GM12872 (cell line): ENCODE data around the gene NYAP2.

Source experiments
- TF ChIP-seq, protein P1 (sequence below): IDR thresholded peaks from 3 replicates; pipeline ENCODE4 v1.5.1; 2011; ENCODE audit warnings: low read depth, mild to moderate bottlenecking, low read length, moderate library complexity; ENCODE audit not compliant: insufficient read depth

Gene NYAP2

DNA sequence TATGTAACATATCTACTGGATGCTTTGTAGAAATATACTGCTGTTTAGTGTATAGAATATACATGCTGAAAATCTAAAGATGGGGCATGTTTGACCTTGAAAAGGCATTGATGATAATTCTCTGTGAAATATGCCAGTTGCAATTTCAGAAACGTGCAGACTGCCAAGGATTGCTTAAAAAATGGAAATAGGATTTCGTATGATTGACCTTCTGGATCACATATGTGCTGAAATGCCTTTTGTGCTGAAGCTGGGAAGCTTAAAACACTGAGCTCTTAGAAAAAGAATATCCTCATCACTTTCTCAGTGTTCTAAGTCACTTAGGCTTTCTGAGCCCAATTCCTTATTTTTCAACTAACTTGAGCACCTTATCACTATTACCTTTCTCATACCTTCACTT lies 14.3 kb downstream of the NYAP2 start:
- TF ChIP-seq, protein P1, sequence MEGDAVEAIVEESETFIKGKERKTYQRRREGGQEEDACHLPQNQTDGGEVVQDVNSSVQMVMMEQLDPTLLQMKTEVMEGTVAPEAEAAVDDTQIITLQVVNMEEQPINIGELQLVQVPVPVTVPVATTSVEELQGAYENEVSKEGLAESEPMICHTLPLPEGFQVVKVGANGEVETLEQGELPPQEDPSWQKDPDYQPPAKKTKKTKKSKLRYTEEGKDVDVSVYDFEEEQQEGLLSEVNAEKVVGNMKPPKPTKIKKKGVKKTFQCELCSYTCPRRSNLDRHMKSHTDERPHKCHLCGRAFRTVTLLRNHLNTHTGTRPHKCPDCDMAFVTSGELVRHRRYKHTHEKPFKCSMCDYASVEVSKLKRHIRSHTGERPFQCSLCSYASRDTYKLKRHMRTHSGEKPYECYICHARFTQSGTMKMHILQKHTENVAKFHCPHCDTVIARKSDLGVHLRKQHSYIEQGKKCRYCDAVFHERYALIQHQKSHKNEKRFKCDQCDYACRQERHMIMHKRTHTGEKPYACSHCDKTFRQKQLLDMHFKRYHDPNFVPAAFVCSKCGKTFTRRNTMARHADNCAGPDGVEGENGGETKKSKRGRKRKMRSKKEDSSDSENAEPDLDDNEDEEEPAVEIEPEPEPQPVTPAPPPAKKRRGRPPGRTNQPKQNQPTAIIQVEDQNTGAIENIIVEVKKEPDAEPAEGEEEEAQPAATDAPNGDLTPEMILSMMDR = no peak

DNA sequence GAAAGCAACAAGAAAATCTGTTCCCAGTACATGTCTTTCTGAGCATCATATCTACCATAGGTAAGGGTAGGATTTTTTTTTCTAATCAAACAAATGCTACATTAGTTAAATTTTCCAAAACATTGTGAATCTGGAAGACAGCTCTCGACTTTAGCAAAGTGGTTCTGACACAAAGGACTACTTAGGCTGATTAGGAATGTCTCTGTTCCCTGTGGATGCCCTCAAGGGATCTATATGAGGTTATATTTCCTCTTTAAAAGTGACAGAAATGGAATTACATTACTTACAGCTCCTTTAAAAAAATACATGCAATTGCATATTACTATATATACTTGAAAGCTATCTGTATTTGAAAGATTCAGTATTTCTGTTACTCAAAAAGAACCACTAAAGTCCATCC lies 15.4 kb downstream of the NYAP2 start:
- TF ChIP-seq, protein P1 = no peak

DNA sequence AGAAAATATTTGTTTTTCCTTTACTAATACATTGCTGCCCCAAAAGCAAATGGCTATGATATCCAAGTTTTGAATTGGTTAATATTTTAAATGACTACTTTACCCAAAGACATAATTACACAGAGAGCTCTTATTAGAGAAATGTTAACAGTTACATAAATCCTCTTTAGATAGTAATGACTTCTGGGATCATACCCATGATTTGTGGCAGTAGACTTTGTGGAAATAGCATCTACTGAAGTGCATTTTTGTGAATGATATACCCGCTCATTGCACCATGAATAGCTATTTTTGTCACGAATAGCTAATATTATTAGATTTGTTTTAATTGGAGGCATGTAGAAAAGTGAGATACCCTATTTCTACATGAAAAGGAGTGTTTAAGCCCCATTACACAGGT lies 15.8 kb downstream of the NYAP2 start:
- TF ChIP-seq, protein P1 = no peak

DNA sequence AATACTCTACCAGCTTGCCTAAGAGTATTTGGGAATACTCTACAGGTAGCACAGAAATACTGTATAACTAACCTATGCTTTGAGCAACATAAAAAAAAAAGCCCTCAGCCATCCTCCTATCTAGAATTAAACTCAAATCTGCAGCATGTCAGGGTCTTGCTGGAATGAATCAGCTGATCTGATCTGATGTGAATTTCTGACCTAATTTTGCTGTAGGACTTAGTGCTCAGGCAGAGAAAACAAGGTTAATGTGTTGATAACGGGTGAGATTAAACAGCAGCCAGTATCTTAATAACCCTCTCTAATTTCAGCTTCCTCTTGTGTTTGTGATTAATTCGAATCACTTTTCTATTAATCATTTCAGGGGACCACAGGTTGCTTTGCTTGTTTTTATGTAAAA lies 16.3 kb downstream of the NYAP2 start:
- TF ChIP-seq, protein P1 = no peak

DNA sequence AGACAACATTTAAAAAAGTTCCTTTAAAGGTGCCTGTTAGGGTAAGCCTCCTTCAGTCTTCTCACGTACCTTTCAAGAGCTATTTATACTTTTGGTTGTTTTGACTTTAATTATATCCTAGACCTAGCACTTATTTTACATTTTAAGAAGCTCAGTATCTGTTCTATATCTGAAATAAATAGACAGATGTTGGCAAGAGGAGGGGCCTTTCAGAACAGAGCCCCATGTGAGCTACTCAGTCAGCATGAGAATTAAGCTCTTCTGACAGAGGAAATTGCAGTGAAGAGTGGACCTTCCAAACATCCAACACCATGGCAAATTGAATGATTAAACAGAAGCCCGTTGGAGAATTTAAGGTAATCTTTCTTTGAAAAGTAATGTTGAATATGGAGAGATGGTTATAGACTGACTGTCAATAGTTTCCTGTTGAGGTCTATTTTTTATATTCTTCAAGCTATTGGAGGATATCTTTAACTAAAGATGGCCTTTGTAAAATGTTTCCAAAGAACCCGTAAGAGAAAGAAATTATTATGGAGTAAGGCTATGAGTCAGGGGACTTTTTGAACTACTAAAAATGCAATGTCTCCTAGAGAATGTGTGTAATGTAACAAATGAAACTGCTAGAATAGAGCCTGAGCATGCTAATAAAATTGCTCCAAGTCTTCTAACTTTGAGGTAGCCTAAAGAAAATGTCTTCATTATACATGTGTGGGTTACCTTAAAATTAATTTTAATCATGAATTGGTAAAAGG lies 17.3 kb downstream of the NYAP2 start:
- TF ChIP-seq, protein P1 = no peak

DNA sequence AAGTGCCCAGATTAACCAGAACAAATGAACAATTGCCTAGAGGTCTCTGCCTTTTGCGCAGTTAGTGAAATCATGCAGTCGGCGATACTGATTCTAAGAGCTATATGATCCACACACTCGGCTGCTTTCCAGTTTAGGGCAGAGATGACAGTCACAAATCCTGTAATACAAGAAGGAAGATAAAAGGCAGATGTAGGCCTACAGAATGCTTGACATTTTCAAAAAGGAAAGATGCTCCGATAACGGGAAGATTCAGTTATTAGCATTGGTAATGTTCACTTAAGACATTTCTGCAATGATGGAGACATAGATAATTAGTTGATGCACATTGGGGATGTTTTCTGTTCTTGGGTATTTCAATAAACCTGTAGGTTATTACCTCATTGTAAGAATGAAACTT lies 19.5 kb downstream of the NYAP2 start:
- TF ChIP-seq, protein P1 = no peak

DNA sequence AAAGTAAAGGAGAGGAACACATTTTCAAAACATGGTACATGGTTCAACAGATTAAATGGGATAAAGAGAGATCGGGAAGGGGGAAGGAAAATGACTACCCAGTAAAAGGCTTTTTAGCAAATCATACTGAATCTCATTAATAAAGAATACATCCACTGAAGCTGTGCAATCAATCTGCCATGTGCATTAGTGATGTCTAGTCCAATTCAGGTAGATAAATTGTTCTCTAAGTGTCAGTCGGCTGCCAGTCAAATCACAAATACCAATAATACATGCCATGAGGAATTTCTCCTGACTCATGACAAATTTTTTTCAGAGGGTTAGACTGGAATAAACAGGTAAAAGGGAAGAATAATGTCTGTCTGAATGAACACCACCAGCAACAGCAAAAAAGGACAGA lies 22.6 kb downstream of the NYAP2 start:
- TF ChIP-seq, protein P1 = no peak

DNA sequence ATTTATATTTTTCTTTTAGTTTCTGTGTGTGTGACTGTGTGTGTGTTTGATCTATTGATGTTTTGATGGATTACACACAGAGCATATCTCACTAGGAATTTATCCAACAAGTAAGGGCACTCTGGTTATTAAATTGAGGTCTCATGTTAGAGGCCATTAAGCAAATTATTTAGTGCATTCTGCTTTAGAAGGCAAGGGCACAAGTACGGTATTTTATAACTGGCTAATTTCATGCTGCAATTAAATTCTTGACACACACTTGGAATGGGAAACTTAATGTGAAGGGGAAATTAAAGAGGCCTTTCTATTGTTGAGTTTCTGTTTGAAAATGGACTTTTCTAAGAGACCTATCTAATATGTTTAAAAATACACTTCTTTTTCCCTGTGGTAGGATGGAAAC lies 25.8 kb downstream of the NYAP2 start:
- TF ChIP-seq, protein P1 = no peak
